WERI-Rb-1 (cell line): ENCODE results near the gene LINGO4.

ENCODE experiments used
- DNase-seq: peaks from one replicate; pipeline ENCODE4 v3.0.0-alpha.2; 2020
- H3K27ac ChIP-seq: fragments of 250-450 bp; sonication (Bioruptor Pico); 2 replicates; pipeline ENCODE4 v1.5.1; 2020; ENCODE audit warnings: mild to moderate bottlenecking, moderate library complexity
- H3K27me3 ChIP-seq: fragments of 250-450 bp; sonication (Bioruptor Pico); 2 replicates; pipeline ENCODE4 v1.5.1; 2021; ENCODE audit warnings: mild to moderate bottlenecking, low read depth, moderate library complexity; ENCODE audit not compliant: insufficient read depth, severe bottlenecking
- H3K36me3 ChIP-seq: fragments of 250-450 bp; sonication (Bioruptor Pico); 2 replicates; pipeline ENCODE4 v1.5.1; 2020; ENCODE audit warnings: mild to moderate bottlenecking, moderate library complexity
- H3K4me3 ChIP-seq: 2 replicates; pipeline ENCODE4 v1.5.1; 2011; ENCODE audit warnings: low read depth, mild to moderate bottlenecking, control low read depth, low read length
- H3K9me3 ChIP-seq: fragments of 250-450 bp; sonication (Bioruptor Pico); 2 replicates; pipeline ENCODE4 v1.5.1; 2021; ENCODE audit warnings: mild to moderate bottlenecking, moderate library complexity; ENCODE audit not compliant: severe bottlenecking
- TF ChIP-seq, protein P1 (sequence below): IDR thresholded peaks from 2 replicates; pipeline ENCODE4 v1.5.1; 2011; ENCODE audit warnings: low read depth, mild to moderate bottlenecking, control low read depth, inconsistent platforms, low read length

The LINGO4 gene

DNA sequence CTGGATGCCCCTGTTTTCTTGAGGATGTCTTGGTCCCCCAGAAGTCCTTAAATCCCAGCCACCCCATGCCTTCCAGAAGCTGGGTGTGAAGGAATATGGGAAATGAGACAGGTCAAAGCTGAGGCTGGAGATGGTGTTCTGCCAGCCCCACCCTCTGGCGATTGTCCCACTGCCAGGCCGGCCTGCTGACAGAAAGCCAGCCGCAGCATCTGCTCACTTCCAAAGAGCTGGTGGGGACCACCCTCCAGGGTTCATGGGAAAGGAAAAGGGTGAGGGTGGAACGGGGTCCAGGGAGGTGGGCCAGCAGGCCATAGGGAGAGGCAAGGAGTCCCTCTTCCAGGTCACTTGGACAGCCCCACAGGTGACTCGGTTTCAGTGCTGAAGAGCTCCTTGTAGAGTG is 1.9 kb upstream of the LINGO4 start:
- H3K27ac ChIP-seq = no peak overlapping the region
- no peak overlapping the region for H3K4me3 ChIP-seq
- H3K27me3 ChIP-seq = no peaks in the 10 kb centered on the region
- H3K9me3 ChIP-seq = peaks cover 4% of the 10 kb centered on the region
- H3K36me3 ChIP-seq = no peaks in the 10 kb centered on the region
- TF ChIP-seq, protein P1, sequence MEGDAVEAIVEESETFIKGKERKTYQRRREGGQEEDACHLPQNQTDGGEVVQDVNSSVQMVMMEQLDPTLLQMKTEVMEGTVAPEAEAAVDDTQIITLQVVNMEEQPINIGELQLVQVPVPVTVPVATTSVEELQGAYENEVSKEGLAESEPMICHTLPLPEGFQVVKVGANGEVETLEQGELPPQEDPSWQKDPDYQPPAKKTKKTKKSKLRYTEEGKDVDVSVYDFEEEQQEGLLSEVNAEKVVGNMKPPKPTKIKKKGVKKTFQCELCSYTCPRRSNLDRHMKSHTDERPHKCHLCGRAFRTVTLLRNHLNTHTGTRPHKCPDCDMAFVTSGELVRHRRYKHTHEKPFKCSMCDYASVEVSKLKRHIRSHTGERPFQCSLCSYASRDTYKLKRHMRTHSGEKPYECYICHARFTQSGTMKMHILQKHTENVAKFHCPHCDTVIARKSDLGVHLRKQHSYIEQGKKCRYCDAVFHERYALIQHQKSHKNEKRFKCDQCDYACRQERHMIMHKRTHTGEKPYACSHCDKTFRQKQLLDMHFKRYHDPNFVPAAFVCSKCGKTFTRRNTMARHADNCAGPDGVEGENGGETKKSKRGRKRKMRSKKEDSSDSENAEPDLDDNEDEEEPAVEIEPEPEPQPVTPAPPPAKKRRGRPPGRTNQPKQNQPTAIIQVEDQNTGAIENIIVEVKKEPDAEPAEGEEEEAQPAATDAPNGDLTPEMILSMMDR = no peak
- no peak for DNase-seq

DNA sequence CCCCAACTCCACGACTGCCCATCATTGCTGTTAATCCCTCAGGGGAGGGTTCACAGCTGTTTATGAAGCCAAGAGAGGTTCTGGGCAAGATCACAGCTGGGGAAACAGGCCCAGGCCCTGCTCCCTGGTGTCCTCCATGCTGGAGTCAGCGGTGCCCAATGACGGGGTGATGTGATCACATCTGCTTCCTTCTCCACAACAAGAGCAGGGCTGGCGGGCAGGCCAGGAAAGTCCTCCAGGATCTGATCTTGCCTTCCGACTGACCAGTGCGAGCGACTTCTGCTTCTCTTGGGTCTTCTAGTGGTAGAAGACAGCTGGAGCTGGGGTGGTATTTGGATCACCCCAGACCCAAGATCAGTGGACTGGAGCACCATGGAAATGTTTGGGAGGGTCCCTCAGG is 951 bp upstream of the LINGO4 start:
- Histone ChIP-seq H3K27ac (no peak overlapping the region), H3K27me3 (no peaks in the 10 kb centered on the region)

DNA sequence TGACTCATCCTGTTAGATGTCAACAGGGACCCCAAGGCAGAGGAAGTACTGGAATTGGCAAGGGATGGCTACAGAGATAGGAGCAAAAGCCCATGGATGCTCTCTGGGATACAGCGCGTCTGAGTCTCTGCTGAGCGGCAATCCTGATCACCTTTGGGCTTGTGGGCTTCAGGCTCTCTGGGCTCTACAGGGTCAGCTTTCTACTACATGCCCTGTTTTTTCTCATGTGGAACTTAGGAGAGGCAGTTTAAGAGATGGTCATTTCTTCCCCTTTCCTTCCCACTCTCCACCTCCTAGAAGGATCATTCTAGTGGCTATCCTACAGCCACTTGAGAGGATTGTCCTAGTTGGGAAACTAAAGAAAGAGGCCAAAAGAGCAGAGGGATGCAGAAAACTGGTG is 1.3 kb downstream of the LINGO4 start:
- Histone ChIP-seq H3K9me3 (peaks cover 3% of the 10 kb centered on the region), H3K36me3 (no peaks in the 10 kb centered on the region), H3K27ac (no peak overlapping the region), H3K27me3 (no peaks in the 10 kb centered on the region), H3K4me3 (no peak overlapping the region)
- TF ChIP-seq, protein P1 = no peak
- peak; percentile 5 for DNase-seq

More for the DNA sequence above, 951 bp upstream of the LINGO4 start:
- TF ChIP-seq, protein P1 = no peak
- Histone ChIP-seq H3K9me3 (peaks cover 4% of the 10 kb centered on the region), H3K4me3 (no peak overlapping the region), H3K36me3 (no peaks in the 10 kb centered on the region)
- no peak for DNase-seq

DNA sequence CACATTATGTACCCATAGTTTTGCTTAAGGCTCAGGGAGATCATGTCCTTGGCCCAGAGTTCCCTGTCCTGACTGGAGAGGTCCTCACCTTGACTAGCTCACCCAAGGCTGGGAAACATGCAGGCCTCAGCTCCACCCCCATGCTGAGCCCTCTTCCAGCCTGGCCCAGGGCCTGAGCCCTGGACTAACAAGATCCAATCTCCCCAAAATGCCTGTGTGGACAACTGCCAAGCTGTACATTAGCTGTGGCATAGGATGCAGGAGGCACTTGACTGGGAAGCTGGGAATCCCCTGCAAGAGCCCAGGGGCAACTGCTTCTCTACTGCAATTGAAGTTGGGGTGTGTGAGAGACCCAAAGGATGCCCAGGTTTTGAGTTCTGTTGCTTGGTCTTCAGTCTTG is 2.1 kb downstream of the LINGO4 start:
- TF ChIP-seq, protein P1 = no peak
- H3K4me3 ChIP-seq = no peak overlapping the region
- H3K27me3 ChIP-seq = no peaks in the 10 kb centered on the region
- no peaks in the 10 kb centered on the region for H3K36me3 ChIP-seq
- no peaks in the 10 kb centered on the region for H3K9me3 ChIP-seq
- DNase-seq = no peak
- H3K27ac ChIP-seq = no peak overlapping the region

DNA sequence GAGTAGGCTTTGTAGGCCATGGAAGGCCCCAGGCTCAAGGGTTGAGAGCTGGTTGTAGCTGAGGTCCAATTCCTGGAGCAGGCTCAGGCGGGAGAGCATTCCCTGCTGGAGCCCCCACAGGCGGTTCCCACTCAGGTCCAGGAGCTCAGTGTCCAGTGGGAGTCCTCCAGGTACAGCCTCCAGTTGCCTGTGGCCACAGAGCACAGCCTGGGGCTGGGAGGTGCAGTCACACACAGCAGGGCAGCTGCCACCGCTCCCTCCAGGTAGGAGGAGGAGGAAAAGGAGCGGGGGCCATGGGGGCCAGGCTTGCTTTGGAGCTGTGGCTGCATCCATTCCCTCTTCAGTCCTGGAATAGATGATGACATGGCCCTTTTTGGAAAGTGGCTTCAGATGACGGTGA is 2.8 kb downstream of the LINGO4 start:
- Histone ChIP-seq H3K4me3 (no peak overlapping the region), H3K36me3 (no peaks in the 10 kb centered on the region), H3K27me3 (no peaks in the 10 kb centered on the region), H3K9me3 (no peaks in the 10 kb centered on the region), H3K27ac (no peak overlapping the region)
- TF ChIP-seq, protein P1 = no peak
- no peak for DNase-seq

DNA sequence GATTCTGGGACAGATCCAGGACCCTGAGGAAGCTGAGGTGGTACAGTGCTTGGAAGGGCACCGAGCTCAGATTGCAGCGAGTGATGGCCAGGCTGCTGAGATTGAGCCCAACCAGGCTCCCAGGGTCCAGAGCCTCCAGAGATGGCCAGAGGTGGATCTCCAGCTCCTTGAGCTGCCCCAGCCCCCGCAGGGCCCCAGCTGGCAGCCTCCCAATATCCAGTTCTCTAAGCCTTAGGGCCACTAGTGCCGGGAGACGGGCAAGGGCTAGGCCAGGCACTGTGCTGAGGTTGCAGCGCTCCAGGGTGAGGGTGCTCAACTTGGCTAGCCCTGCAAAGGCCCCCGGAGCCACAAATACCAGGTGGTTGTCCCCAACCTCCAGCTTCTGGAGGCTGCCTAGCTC is 3.4 kb downstream of the LINGO4 start:
- Histone ChIP-seq H3K36me3 (no peaks in the 10 kb centered on the region), H3K4me3 (no peak overlapping the region), H3K27me3 (no peaks in the 10 kb centered on the region), H3K9me3 (no peaks in the 10 kb centered on the region), H3K27ac (no peak overlapping the region)
- TF ChIP-seq, protein P1 = no peak
- DNase-seq = peak; percentile 14
